AG10803 (cell line): ENCODE data around the gene NUTM2G.
"Not testable (repeated sequence)": the region's sequence is repeated elsewhere in the genome, so short reads cannot be mapped to it uniquely, and the experiment has no call there.

Experiments used
- DNase-seq: peaks from one replicate; pipeline ENCODE4 v3.0.0; 2010; ENCODE audit warnings: low read depth
- H3K4me3 ChIP-seq: 2 replicates; pipeline ENCODE4 v1.5.1; 2011; ENCODE audit warnings: mild to moderate bottlenecking, low read length, control low read depth

The NUTM2G gene

GRCh38 chr9:96931665-96932064 lies 3.0 kb downstream of the NUTM2G start:
- not testable (repeated sequence) for DNase-seq, H3K4me3 ChIP-seq

- DNase-seq, H3K4me3 ChIP-seq: not testable (repeated sequence)
Measured at GRCh38 chr9:96934097-96934496, 5.5 kb downstream of the NUTM2G start.

- DNase-seq, H3K4me3 ChIP-seq: not testable (repeated sequence)
Measured at GRCh38 chr9:96934706-96935105, 6.1 kb downstream of the NUTM2G start.

- H3K4me3 ChIP-seq, DNase-seq: not testable (repeated sequence)
Measured at GRCh38 chr9:96935401-96935800, 6.8 kb downstream of the NUTM2G start.

GRCh38 chr9:96937442-96937841 lies 8.8 kb downstream of the NUTM2G start:
- not testable (repeated sequence) for H3K4me3 ChIP-seq, DNase-seq

- not testable (repeated sequence) for DNase-seq, H3K4me3 ChIP-seq
Measured at GRCh38 chr9:96938957-96939665, 10.5 kb downstream of the NUTM2G start.

- not testable (repeated sequence) for DNase-seq
Measured at GRCh38 chr9:96940982-96941381, 12.3 kb downstream of the NUTM2G start.

GRCh38 chr9:96941628-96942027 lies 13.0 kb downstream of the NUTM2G start:
- not testable (repeated sequence) for DNase-seq, H3K4me3 ChIP-seq

More at GRCh38 chr9:96940982-96941381, 12.3 kb downstream of the NUTM2G start:
- H3K4me3 ChIP-seq = not testable (repeated sequence)

GRCh38 chr9:96942181-96942580 lies 13.5 kb downstream of the NUTM2G start:
- DNase-seq, H3K4me3 ChIP-seq: not testable (repeated sequence)

GRCh38 chr9:96949346-96949745 lies 20.7 kb downstream of the NUTM2G start:
- H3K4me3 ChIP-seq, DNase-seq: not testable (repeated sequence)

- not testable (repeated sequence) for H3K4me3 ChIP-seq, DNase-seq
Measured at GRCh38 chr9:96950539-96950938, 21.9 kb downstream of the NUTM2G start.

GRCh38 chr9:96967591-96967990 lies 38.9 kb downstream of the NUTM2G start:
- not testable (repeated sequence) for DNase-seq, H3K4me3 ChIP-seq

- DNase-seq, H3K4me3 ChIP-seq: not testable (repeated sequence)
Measured at GRCh38 chr9:96972552-96972951, 43.9 kb downstream of the NUTM2G start.

GRCh38 chr9:96974037-96974436 lies 45.4 kb downstream of the NUTM2G start:
- not testable (repeated sequence) for H3K4me3 ChIP-seq, DNase-seq

- not testable (repeated sequence) for DNase-seq, H3K4me3 ChIP-seq
Measured at GRCh38 chr9:96983496-96984122, 55.0 kb downstream of the NUTM2G start.

GRCh38 chr9:96984139-96984538 lies 55.5 kb downstream of the NUTM2G start:
- DNase-seq, H3K4me3 ChIP-seq: not testable (repeated sequence)

GRCh38 chr9:96984887-96985286 lies 56.2 kb downstream of the NUTM2G start:
- H3K4me3 ChIP-seq, DNase-seq: not testable (repeated sequence)
